Renal cortex interstitium (tissue), 11 donors: Measurements from ENCODE around the gene MEOX2. TPM values are rescaled to one million over a fixed set of nuclear protein-coding genes. Genes with fewer than 3 reads are reported as not detected.

Source experiments
- DNase-seq, 11 donors: peaks; one replicate each; pipeline ENCODE4 v3.0.0-alpha.2; 2013; ENCODE audit warnings: low read depth in 9 of 11, low spot score in 4 of 11; ENCODE audit errors: extremely low read depth in 1 of 11
- polyA plus RNA-seq, 3 donors: library from polyadenylated mRNA; unstranded; fragments of 120-200 nt; gene quantifications; one replicate each; pipeline ENCODE4 v1.2.1, GENCODE V29; 2013; ENCODE audit not compliant: insufficient read length in 3 of 3

Gene MEOX2
- polyA plus RNA-seq, 3 donors, result 0.67 to 2.7 (median 2.3) TPM

GRCh38 chr7:15684111-15684800 lies 2.2 kb downstream of the MEOX2 start:
- DNase-seq, result no peak

GRCh38 chr7:15682751-15683245 lies 3.7 kb downstream of the MEOX2 start:
- DNase-seq, result no peak

- DNase-seq, result no peak
Observed at GRCh38 chr7:15682111-15682510, 4.4 kb downstream of the MEOX2 start.

GRCh38 chr7:15681631-15682030 lies 4.9 kb downstream of the MEOX2 start:
- DNase-seq, result no peak

- no peak for DNase-seq
Observed at GRCh38 chr7:15681186-15681585, 5.3 kb downstream of the MEOX2 start.

GRCh38 chr7:15680446-15680845 lies 6.0 kb downstream of the MEOX2 start:
- DNase-seq, result no peak

- DNase-seq, result no peak
Observed at GRCh38 chr7:15679306-15679705, 7.2 kb downstream of the MEOX2 start.

- DNase-seq, result no peak
Observed at GRCh38 chr7:15678653-15679052, 7.8 kb downstream of the MEOX2 start.

- DNase-seq, result no peak
Observed at GRCh38 chr7:15675379-15675778, 11.1 kb downstream of the MEOX2 start.

- DNase-seq, result no peak
Observed at GRCh38 chr7:15674586-15674985, 11.9 kb downstream of the MEOX2 start.

- DNase-seq, result no peak
Observed at GRCh38 chr7:15669443-15670090, 16.9 kb downstream of the MEOX2 start.

GRCh38 chr7:15667991-15668390 lies 18.5 kb downstream of the MEOX2 start:
- DNase-seq, result no peak

- no peak for DNase-seq
Observed at GRCh38 chr7:15662451-15662850, 24.0 kb downstream of the MEOX2 start.

GRCh38 chr7:15658247-15658646 lies 28.2 kb downstream of the MEOX2 start:
- DNase-seq, result no peak

GRCh38 chr7:15652776-15653290 lies 33.6 kb downstream of the MEOX2 start:
- DNase-seq, result no peak

- DNase-seq, result no peak
Observed at GRCh38 chr7:15651693-15652092, 34.8 kb downstream of the MEOX2 start.

GRCh38 chr7:15650787-15651186 lies 35.7 kb downstream of the MEOX2 start:
- DNase-seq, result no peak

GRCh38 chr7:15648461-15648961 lies 38.0 kb downstream of the MEOX2 start:
- DNase-seq, result peak; percentile 16 to 53 (median 29)

GRCh38 chr7:15647309-15647708 lies 39.2 kb downstream of the MEOX2 start:
- no peak for DNase-seq

- no peak for DNase-seq
Observed at GRCh38 chr7:15643000-15643705, 43.3 kb downstream of the MEOX2 start.
